ENCODE results near the gene KDM2A.
"Not testable (repeated sequence)": the region's sequence is repeated elsewhere in the genome, so short reads cannot be mapped to it uniquely, and the experiment has no call there.

Gene KDM2A

DNA sequence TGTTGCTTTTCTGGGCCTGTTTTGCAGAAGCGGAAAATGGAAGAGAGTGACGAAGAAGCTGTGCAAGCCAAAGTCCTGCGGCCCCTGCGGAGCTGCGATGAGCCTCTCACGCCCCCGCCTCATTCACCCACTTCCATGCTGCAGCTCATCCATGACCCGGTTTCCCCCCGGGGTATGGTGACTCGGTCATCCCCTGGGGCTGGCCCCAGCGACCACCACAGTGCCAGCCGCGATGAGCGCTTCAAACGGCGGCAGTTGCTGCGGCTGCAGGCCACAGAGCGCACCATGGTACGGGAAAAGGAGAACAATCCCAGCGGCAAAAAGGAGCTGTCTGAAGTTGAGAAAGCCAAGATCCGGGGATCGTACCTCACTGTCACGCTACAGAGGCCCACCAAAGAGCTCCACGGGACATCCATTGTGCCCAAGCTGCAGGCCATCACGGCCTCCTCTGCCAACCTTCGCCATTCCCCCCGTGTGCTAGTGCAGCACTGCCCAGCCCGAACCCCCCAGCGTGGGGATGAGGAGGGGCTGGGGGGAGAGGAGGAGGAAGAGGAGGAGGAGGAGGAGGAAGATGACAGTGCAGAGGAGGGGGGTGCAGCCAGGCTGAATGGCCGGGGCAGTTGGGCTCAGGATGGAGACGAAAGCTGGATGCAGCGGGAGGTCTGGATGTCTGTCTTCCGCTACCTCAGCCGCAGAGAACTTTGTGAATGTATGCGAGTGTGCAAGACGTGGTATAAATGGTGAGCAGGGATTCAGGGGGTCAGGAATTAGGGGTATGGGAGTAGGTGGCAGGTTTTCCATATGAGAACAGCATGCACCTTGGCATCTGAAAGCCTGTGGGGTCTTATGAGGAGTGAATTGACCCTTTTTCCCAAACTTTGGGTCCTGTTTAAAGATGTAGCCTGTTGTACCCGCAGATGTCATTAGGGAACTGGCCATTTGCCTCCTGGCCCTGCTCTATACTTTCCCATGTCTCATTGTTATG lies 131.3 kb downstream of the KDM2A start:
- Histone ChIP-seq H3K36me3 (ENCODE audit: insufficient read depth, low read length) (peaks cover 71% of the 10 kb centered on the region), H3K4me3 (ENCODE audit: low read depth, low read length) (no peak overlapping the region), H3K79me2 (ENCODE audit: control insufficient read depth, insufficient read depth, low read length, unreplicated experiment) (peaks cover 4% of the 10 kb centered on the region), H3K27me3 (ENCODE audit: insufficient read depth, low read length) (no peaks in the 10 kb centered on the region), H3K27ac (ENCODE audit: low read depth, low read length) (no peak overlapping the region), H3K4me1 (ENCODE audit: control insufficient read depth, insufficient read depth, low read length, unreplicated experiment) (peaks cover 14% of the 10 kb centered on the region), H2AFZ (ENCODE audit: low read length, unreplicated experiment) (no peak overlapping the region)

DNA sequence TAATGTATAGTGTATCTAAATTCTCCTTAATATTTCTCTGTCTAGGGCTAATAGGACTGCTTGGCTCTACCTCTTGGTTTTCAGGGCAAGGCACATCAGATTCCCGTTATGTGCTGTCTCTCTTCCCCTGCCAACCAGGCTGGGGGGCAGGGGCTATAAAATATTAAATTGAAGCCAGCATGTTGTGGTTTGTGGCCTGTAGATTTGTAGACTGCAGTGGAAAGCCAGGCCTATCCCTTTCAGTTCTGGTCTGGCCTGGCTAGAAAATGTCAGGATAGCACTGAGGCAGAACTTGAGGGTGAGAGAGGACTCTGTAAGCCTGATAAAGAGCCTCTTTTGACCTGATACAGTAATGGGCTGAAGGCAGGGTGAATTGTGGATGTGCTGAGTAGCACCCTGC lies 132.8 kb downstream of the KDM2A start:
- Histone ChIP-seq H3K4me3 (ENCODE audit: low read depth, low read length) (no peak overlapping the region), H3K27ac (ENCODE audit: low read depth, low read length) (no peak overlapping the region), H3K36me3 (ENCODE audit: insufficient read depth, low read length) (peaks cover 64% of the 10 kb centered on the region), H3K27me3 (ENCODE audit: insufficient read depth, low read length) (no peaks in the 10 kb centered on the region), H3K4me1 (ENCODE audit: control insufficient read depth, insufficient read depth, low read length, unreplicated experiment) (peaks cover 14% of the 10 kb centered on the region), H3K79me2 (ENCODE audit: control insufficient read depth, insufficient read depth, low read length, unreplicated experiment) (no peaks in the 10 kb centered on the region), H2AFZ (ENCODE audit: low read length, unreplicated experiment) (no peak overlapping the region)

DNA sequence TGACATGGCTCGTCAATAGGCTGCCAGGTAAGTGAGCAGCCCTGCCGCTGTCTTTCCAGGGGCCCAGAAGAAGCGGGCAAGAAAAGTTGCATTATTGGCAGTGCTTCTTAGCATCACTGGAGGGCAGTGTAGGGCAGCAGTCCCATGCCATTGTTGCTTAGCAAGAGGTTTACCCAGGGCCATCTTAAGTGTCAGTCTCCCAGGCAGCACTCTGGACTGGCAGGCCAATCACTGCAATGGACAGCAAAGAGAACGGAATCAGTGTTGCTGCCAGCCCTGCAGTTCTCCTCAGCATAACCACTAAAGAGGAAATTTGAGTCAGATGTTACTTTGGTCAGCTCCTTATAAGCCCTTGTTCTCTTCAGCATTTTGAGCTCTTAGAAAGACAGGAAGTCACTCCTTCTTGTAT lies 133.8 kb downstream of the KDM2A start:
- Histone ChIP-seq H3K4me1 (ENCODE audit: control insufficient read depth, insufficient read depth, low read length, unreplicated experiment) (peaks cover 11% of the 10 kb centered on the region), H2AFZ (ENCODE audit: low read length, unreplicated experiment) (no peak overlapping the region), H3K36me3 (ENCODE audit: insufficient read depth, low read length) (peaks cover 59% of the 10 kb centered on the region), H3K27ac (ENCODE audit: low read depth, low read length) (no peak overlapping the region), H3K27me3 (ENCODE audit: insufficient read depth, low read length) (no peaks in the 10 kb centered on the region), H3K79me2 (ENCODE audit: control insufficient read depth, insufficient read depth, low read length, unreplicated experiment) (no peaks in the 10 kb centered on the region), H3K4me3 (ENCODE audit: low read depth, low read length) (no peak overlapping the region)

DNA sequence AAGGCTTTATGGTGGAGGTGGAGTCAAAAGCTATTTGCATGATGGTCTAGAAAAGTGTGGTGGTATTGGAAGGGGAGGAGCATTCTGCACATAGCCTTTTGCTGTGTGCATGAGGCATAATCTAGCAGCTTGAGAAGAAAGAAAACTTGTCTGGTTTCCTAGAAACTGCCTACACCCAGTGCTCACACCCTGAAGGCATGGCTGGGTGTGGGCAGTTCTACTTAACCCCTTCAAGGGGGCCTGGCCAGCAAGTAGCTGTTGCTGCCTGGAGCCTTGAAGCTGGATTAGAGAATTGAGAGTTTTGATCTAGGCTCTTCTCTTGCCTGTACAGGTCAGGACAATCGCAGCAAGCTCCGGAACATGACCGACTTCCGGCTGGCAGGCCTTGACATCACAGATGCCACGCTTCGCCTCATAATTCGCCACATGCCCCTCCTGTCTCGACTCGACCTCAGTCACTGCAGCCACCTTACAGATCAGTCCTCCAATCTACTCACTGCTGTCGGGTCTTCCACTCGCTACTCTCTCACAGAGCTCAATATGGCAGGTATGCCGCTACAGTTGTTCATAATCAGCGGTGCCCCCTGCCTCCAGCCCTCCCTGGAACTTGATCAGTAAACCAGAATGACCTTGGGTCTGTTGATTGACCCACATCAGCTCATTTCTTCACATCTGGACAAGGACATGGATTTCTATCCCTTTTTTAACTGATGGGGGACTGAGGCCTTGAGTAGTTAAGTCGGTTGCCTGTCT lies 135.0 kb downstream of the KDM2A start:
- Histone ChIP-seq H3K4me1 (ENCODE audit: control insufficient read depth, insufficient read depth, low read length, unreplicated experiment) (no peaks in the 10 kb centered on the region), H3K36me3 (ENCODE audit: insufficient read depth, low read length) (peaks cover 48% of the 10 kb centered on the region), H3K27ac (ENCODE audit: low read depth, low read length) (no peak overlapping the region), H3K27me3 (ENCODE audit: insufficient read depth, low read length) (no peaks in the 10 kb centered on the region), H3K4me3 (ENCODE audit: low read depth, low read length) (no peak overlapping the region), H3K79me2 (ENCODE audit: control insufficient read depth, insufficient read depth, low read length, unreplicated experiment) (no peaks in the 10 kb centered on the region), H2AFZ (ENCODE audit: low read length, unreplicated experiment) (no peak overlapping the region)

DNA sequence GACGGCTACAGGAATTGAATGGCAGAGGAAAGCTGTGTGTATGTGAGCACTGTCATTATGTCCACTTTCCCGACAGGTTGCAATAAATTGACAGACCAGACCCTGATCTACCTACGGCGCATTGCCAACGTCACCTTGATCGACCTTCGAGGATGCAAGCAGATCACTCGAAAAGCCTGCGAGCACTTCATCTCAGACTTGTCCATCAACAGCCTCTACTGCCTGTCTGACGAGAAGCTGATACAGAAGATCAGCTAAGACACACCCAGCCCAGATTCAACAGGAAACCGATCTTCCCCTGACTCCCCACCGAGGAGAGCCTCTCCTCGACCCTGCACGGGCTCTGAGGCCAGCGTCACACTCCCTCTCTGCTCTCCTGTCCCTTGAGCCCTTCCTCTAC lies 135.7 kb downstream of the KDM2A start:
- Histone ChIP-seq H3K27me3 (ENCODE audit: insufficient read depth, low read length) (no peaks in the 10 kb centered on the region), H3K36me3 (ENCODE audit: insufficient read depth, low read length) (peaks cover 43% of the 10 kb centered on the region), H3K27ac (ENCODE audit: low read depth, low read length) (no peak overlapping the region), H3K4me1 (ENCODE audit: control insufficient read depth, insufficient read depth, low read length, unreplicated experiment) (no peaks in the 10 kb centered on the region), H2AFZ (ENCODE audit: low read length, unreplicated experiment) (no peak overlapping the region), H3K79me2 (ENCODE audit: control insufficient read depth, insufficient read depth, low read length, unreplicated experiment) (no peaks in the 10 kb centered on the region), H3K4me3 (ENCODE audit: low read depth, low read length) (no peak overlapping the region)

DNA sequence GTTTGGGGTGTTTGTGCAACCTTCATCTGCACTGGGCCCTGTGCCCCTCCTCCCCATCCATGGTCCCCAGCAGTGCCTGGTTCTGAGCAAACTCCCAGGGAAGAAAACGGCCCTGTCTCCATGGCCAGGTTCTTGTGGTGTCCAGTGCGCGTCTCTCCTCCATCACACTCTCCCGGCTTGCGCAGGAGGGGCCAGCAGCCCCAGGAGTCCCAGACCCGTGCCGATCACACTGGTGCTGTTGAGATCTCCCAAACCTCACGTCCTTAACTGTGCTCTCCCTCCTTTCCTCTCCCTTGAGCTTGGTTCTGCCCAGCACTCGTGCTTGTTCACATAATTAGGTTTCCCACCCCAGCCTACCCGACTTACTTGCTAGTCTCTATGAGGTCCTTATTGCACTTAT lies 136.3 kb downstream of the KDM2A start:
- no peak overlapping the region for H3K27ac ChIP-seq (ENCODE audit: low read depth, low read length)
- H3K27me3 ChIP-seq (ENCODE audit: insufficient read depth, low read length) = no peaks in the 10 kb centered on the region
- no peaks in the 10 kb centered on the region for H3K4me1 ChIP-seq (ENCODE audit: control insufficient read depth, insufficient read depth, low read length, unreplicated experiment)
- H3K36me3 ChIP-seq (ENCODE audit: insufficient read depth, low read length) = peaks cover 43% of the 10 kb centered on the region
- no peak overlapping the region for H2AFZ ChIP-seq (ENCODE audit: low read length, unreplicated experiment)
- H3K4me3 ChIP-seq (ENCODE audit: low read depth, low read length) = no peak overlapping the region
- H3K79me2 ChIP-seq (ENCODE audit: control insufficient read depth, insufficient read depth, low read length, unreplicated experiment) = no peaks in the 10 kb centered on the region

DNA sequence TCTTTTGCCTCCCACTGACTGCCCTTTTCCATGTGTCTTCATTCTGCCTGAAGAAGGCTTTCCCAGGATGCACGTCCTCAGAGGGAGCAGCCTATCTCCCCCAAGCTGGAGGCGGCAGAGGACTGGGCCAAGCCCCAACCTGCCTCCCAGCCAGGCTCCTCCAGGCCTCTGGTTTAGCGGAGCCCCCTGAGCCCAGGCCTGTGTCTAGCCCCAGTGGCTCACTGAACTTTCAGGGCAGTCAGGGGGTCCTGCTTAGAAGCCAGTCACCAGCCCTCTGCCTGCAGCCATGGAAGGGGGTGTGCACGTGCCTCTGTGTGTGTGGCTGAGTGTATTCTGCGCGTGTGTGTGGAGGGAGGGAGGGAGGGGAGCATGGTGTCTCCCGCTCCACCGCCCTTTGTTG lies 136.8 kb downstream of the KDM2A start:
- H3K4me3 ChIP-seq (ENCODE audit: low read depth, low read length) = no peak overlapping the region
- H3K79me2 ChIP-seq (ENCODE audit: control insufficient read depth, insufficient read depth, low read length, unreplicated experiment) = no peaks in the 10 kb centered on the region
- H3K27me3 ChIP-seq (ENCODE audit: insufficient read depth, low read length) = no peaks in the 10 kb centered on the region
- no peak overlapping the region for H2AFZ ChIP-seq (ENCODE audit: low read length, unreplicated experiment)
- H3K27ac ChIP-seq (ENCODE audit: low read depth, low read length) = no peak overlapping the region
- H3K4me1 ChIP-seq (ENCODE audit: control insufficient read depth, insufficient read depth, low read length, unreplicated experiment) = no peaks in the 10 kb centered on the region
- peaks cover 41% of the 10 kb centered on the region for H3K36me3 ChIP-seq (ENCODE audit: insufficient read depth, low read length)

DNA sequence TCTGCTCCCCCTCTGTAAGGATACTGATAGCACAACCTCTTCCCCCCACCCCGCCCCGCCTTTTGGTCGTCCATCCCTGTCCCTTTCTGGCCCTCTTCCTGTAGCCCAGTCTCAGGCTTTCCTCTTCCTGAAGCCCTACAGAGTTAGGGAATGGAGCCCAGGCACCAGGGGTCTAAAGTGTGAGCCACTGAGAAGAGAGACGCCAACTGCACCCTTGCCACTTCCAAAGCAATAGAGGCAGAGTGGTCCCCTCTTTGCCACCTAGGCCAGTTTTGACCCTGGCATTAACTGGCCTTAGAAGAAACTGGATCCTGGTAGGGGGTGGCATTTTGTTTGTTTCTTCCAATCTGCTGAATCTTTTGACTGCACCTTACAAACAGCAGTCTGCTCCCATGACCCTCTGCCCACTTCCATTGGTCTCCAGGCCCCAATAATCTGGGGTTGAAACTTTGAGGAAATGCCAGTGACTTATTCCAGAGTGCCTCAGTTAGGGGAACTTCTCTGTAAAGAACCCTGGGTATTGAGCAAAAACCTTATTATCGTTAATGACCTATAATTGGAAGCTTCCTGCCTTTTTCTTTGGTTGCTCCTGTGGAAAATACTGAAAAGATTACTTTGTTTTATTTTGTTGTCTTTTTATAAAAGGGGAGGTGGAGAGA lies 137.5 kb downstream of the KDM2A start:
- no peak overlapping the region for H2AFZ ChIP-seq (ENCODE audit: low read length, unreplicated experiment)
- H3K27me3 ChIP-seq (ENCODE audit: insufficient read depth, low read length) = no peaks in the 10 kb centered on the region
- no peak overlapping the region for H3K27ac ChIP-seq (ENCODE audit: low read depth, low read length)
- H3K79me2 ChIP-seq (ENCODE audit: control insufficient read depth, insufficient read depth, low read length, unreplicated experiment) = no peaks in the 10 kb centered on the region
- H3K36me3 ChIP-seq (ENCODE audit: insufficient read depth, low read length) = peaks cover 34% of the 10 kb centered on the region
- no peaks in the 10 kb centered on the region for H3K4me1 ChIP-seq (ENCODE audit: control insufficient read depth, insufficient read depth, low read length, unreplicated experiment)
- H3K4me3 ChIP-seq (ENCODE audit: low read depth, low read length) = no peak overlapping the region

DNA sequence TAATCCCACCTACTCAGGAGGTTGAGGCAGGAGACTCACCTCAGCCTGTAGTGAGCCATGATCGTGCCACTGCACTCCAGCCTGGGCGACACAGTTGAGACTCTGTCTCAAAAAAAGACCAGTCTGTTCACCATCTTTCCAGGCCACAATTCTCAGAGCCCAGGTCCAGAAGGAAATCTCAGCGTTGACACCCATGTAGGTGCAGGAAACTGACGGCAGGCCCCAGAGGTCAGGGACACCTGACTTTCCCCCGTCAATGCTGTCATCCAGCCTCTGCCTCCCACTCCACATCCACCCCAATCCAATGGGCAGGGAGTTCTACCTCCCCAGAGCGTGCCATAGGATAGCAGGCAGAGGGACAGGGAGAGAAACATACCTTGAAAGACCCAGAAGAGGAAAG lies 141.3 kb downstream of the KDM2A start:
- Histone ChIP-seq H3K4me3 (ENCODE audit: low read depth, low read length) (no peak overlapping the region), H3K27me3 (ENCODE audit: insufficient read depth, low read length) (no peaks in the 10 kb centered on the region), H3K27ac (ENCODE audit: low read depth, low read length) (no peak overlapping the region), H2AFZ (ENCODE audit: low read length, unreplicated experiment) (no peak overlapping the region), H3K36me3 (ENCODE audit: insufficient read depth, low read length) (0 out of 2 replicates have a peak, but pooled peaks cover 5% of the 10 kb centered on the region), H3K79me2 (ENCODE audit: control insufficient read depth, insufficient read depth, low read length, unreplicated experiment) (no peaks in the 10 kb centered on the region), H3K4me1 (ENCODE audit: control insufficient read depth, insufficient read depth, low read length, unreplicated experiment) (peaks cover 18% of the 10 kb centered on the region)

DNA sequence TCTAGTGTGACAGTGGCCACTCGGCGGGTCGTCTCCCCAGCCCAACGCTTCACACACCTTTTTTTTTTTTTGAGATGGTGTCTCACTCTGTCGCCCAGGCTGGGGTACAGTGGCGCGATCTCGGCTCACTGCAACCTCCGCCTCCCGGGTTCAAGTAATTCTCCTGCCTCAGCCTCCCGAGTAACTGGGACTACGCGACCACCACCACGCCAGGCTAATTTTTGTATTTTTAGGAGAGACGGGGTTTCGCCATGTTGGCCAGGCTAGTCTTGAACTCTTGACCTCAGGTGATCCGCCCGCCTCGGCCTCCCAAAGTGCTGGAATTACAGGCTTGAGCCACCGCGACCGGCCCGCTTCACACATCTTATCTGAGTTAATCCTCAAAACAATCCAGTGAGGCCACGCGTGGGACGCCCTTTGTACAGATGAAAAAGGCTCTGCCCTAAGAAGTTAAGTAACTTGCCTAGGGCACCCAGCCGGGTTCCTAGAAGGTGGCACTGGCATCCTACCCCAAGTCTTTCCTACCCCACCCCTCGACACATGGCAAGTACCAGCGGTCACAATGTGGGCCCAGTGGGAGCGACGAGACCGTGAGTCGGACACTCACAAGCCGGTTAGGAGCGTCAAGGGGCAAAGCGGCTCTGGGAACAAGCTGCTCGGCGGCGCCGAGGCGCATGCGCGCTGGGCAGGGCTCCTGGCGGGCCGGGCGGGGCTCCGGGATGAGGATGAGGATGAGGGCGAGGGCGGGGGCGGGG lies 142.0 kb downstream of the KDM2A start:
- H3K27ac ChIP-seq (ENCODE audit: low read depth, low read length); H3K36me3 ChIP-seq (ENCODE audit: insufficient read depth, low read length); H3K79me2 ChIP-seq (ENCODE audit: control insufficient read depth, insufficient read depth, low read length, unreplicated experiment); H3K27me3 ChIP-seq (ENCODE audit: insufficient read depth, low read length): not testable (repeated sequence)
- Histone ChIP-seq H3K4me3 (ENCODE audit: low read depth, low read length) (peak overlapping the region; percentile 79), H2AFZ (ENCODE audit: low read length, unreplicated experiment) (peak overlapping the region; percentile 70), H3K4me1 (ENCODE audit: control insufficient read depth, insufficient read depth, low read length, unreplicated experiment) (peaks cover 18% of the 10 kb centered on the region)

Data from ACC112 (cell line).